ENCODE data around the gene BPIFB2.

BPIFB2 gene

DNA sequence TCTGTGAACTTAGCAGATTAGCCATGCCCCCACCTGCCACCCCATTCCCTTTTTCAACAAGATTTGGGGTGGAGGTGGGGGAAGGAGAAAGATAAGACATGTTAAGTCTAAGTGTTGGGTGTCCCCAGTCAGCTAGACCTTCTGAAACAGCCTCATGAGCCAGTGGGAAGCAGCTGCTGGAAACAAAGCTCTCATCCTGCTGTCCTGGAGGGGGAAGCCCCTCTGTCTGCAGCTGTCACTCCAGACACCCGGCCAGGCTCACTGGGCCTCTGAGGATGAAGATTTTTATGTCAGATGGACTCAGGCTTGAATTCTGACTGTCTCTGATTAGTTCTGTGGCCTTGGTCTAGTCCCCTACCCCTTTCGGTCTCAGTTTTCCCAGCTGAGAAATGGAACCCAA lies 47.3 kb downstream of the BPIFB2 start:
- Histone ChIP-seq H3K4me3 (no peak overlapping the region), H3K27ac (no peak overlapping the region)
- TF ChIP-seq, protein P1, sequence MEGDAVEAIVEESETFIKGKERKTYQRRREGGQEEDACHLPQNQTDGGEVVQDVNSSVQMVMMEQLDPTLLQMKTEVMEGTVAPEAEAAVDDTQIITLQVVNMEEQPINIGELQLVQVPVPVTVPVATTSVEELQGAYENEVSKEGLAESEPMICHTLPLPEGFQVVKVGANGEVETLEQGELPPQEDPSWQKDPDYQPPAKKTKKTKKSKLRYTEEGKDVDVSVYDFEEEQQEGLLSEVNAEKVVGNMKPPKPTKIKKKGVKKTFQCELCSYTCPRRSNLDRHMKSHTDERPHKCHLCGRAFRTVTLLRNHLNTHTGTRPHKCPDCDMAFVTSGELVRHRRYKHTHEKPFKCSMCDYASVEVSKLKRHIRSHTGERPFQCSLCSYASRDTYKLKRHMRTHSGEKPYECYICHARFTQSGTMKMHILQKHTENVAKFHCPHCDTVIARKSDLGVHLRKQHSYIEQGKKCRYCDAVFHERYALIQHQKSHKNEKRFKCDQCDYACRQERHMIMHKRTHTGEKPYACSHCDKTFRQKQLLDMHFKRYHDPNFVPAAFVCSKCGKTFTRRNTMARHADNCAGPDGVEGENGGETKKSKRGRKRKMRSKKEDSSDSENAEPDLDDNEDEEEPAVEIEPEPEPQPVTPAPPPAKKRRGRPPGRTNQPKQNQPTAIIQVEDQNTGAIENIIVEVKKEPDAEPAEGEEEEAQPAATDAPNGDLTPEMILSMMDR (IDR thresholded peaks at IDR 0.05): no peak
- no peak for DNase-seq (ENCODE audit: low spot score)

DNA sequence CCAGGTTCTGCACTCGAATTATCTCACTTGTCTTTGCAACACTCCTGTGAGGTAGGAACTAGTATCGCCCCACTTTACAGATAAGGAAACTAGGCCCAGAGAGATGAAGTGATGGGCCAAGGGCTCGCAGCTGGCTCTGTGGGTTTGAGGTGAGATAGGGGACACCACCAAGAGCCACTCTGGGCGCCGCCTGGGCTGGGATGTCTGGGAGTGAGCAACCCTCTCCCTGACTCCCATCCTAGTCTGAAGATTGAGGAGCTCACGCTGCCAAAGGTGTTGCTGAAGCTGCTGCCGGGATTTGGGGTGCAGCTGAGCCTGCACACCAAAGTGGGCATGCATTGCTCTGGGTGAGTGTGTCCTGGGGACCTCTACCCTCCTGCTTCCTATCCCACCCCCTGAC lies 51.6 kb downstream of the BPIFB2 start:
- no peak for DNase-seq (ENCODE audit: low spot score)
- TF ChIP-seq, protein P1 (IDR thresholded peaks at IDR 0.05): no peak
- no peak overlapping the region for H3K27ac ChIP-seq
- no peak overlapping the region for H3K4me3 ChIP-seq

DNA sequence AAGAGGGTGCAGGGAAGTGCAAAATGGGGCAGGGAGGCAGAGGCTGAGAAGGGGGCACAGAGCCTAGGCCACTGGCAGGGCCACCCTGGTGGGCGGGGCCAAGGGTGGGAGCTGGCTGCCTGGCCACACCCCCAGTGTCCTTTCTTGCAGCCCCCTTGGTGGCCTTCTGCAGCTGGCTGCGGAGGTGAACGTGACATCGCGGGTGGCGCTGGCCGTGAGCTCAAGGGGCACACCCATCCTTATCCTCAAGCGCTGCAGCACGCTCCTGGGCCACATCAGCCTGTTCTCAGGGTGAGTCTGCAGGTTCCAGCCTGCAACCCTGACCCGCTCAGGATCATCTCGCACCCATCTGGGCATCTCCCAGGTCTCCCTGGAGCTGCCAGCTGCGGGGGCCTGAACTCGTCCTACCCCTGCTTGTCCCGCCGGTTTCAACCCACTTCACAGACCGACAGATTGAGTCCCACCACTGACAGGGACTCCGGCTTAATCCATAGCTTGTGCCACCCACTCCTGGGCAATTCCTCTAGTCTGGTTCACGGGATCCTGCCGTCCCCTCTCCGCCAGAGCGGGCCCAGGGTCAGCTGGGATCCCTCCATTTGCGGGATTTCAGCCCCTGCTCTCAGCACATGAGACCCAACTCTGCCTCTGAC lies 52.4 kb downstream of the BPIFB2 start:
- TF ChIP-seq, protein P1 (IDR thresholded peaks at IDR 0.05): no peak
- H3K4me3 ChIP-seq: no peak overlapping the region
- DNase-seq (ENCODE audit: low spot score): no peak
- no peak overlapping the region for H3K27ac ChIP-seq

DNA sequence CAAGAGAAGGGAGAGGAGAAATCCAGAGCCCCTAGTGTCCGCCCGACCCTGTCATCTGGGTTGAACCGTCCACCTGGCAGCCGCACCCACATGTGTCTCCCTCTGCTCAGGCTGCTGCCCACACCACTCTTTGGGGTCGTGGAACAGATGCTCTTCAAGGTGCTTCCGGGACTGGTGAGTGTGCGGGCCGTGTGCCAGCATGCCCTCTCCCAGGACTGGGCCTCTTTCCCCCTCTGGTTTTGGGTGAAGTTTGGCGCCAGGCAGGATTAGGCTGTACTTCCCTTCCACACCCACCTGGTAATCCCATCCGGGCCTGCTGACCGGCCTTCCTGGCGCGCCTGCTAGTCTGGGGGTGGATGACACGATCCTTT lies 54.1 kb downstream of the BPIFB2 start:
- TF ChIP-seq, protein P1 (IDR thresholded peaks at IDR 0.05): no peak
- DNase-seq (ENCODE audit: low spot score): no peak
- Histone ChIP-seq H3K27ac (no peak overlapping the region), H3K4me3 (no peak overlapping the region)

DNA sequence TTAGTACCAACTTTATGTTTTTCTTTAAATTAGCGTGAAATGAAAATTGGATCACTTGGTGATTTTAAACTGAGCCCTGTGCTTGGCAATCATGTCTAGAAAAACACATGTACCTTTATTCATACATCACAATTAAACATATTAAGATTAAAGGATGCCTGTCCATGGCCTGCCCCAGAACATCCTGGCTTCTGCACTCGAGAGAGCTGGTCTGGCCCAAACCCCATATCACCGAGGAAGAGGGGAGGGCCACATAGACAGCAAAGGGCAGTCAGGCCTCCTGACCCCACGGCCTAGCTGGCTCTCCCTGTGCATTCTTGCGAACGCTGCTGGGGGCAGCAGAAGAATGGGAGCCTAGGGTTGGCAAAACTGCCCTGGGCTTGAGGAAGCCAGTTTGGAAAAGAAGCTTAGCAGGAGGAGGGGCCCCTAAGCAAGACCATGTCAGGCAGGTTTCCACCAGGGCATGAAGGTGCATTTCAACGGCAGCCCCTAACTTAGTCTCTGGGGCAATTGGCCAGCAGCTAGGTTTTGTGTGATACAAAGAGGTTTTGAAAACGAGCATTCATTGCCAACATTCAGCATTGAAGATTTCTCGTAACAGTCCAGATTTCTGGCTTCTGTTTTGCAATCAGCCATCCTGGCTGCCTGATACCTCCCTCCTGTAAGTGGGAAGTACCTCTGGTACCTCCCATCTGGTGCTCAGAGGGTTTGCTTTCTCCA lies 54.8 kb downstream of the BPIFB2 start:
- TF ChIP-seq, protein P1 (IDR thresholded peaks at IDR 0.05): no peak
- DNase-seq (ENCODE audit: low spot score): no peak
- no peak overlapping the region for H3K27ac ChIP-seq
- no peak overlapping the region for H3K4me3 ChIP-seq

DNA sequence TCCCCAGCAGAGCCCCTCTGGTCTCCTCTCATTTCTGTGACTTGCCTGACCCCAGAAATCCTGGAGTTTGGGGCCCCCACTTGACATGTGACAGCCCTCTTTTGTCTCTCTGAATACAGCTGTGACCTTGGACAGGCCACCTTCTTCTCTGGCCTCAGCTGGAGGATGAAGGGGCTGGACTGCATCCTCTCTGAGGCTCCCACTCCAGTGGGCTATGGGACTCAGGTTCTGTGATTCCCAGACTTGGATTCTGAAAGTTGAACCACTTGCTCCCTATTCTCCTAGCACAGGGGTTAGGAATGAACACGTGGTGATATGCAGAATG lies 55.3 kb downstream of the BPIFB2 start:
- TF ChIP-seq, protein P1 (IDR thresholded peaks at IDR 0.05): no peak
- DNase-seq (ENCODE audit: low spot score): no peak
- Histone ChIP-seq H3K4me3 (no peak overlapping the region), H3K27ac (no peak overlapping the region)

DNA sequence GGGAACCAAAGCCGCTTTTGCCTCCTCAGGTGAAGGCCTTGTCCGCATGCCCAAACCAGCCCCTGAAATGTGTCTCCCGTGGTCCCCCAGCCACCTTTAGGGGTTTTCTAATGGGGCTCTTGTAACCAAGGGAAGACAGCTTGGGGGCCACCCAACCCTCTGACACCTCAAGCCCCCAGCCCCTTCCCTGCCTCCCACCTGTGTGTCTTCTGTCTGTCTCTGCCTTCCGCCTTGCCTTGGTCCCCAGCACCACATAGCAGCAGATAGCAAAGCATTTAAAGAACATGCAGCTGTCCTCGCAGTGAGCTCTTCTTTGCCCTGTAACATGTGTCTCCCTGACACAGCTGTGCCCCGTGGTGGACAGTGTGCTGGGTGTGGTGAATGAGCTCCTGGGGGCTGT lies 55.8 kb downstream of the BPIFB2 start:
- Histone ChIP-seq H3K27ac (no peak overlapping the region), H3K4me3 (no peak overlapping the region)
- TF ChIP-seq, protein P1 (IDR thresholded peaks at IDR 0.05): no peak
- no peak for DNase-seq (ENCODE audit: low spot score)

Data from coronary artery (tissue), 2 donors.